Rectal smooth muscle tissue (tissue), 1 donor: ENCODE measurements around the gene FER.
"Not testable (repeated sequence)": the region's sequence is repeated elsewhere in the genome, so short reads cannot be mapped to it uniquely, and the experiment has no call there.

Experiments
- H3K27ac ChIP-seq: one replicate; pipeline ENCODE4 v1.7.0; 2013; ENCODE audit warnings: low read depth, low read length, inconsistent platforms
- H3K27me3 ChIP-seq: one replicate; pipeline ENCODE4 v1.7.0; 2013; ENCODE audit warnings: low read length; ENCODE audit not compliant: control insufficient read depth, insufficient read depth
- H3K36me3 ChIP-seq: one replicate; pipeline ENCODE4 v1.7.0; 2013; ENCODE audit warnings: low read length; ENCODE audit not compliant: control insufficient read depth, insufficient read depth
- H3K4me1 ChIP-seq: one replicate; pipeline ENCODE4 v1.7.0; 2013; ENCODE audit warnings: low read length; ENCODE audit not compliant: control insufficient read depth, insufficient read depth
- H3K4me3 ChIP-seq: one replicate; pipeline ENCODE4 v1.7.0; 2013; ENCODE audit warnings: low read length
- H3K9ac ChIP-seq: one replicate; pipeline ENCODE4 v1.7.0; 2013; ENCODE audit warnings: low read length

The FER gene

GRCh38 chr5:109168151-109168550, 420.5 kb downstream of the FER start:
- H3K4me1 ChIP-seq, result no peaks in the 10 kb centered on the region
- H3K27ac ChIP-seq, result no peak overlapping the region
- no peak overlapping the region for H3K4me3 ChIP-seq
- no peaks in the 10 kb centered on the region for H3K36me3 ChIP-seq
- no peak overlapping the region for H3K9ac ChIP-seq
- no peaks in the 10 kb centered on the region for H3K27me3 ChIP-seq

- Histone ChIP-seq H3K36me3 (no peaks in the 10 kb centered on the region), H3K4me1 (no peaks in the 10 kb centered on the region), H3K4me3 (no peak overlapping the region), H3K27me3 (no peaks in the 10 kb centered on the region), H3K27ac (no peak overlapping the region), H3K9ac (no peak overlapping the region)
Observed at GRCh38 chr5:109170629-109171350, 423.1 kb downstream of the FER start.

GRCh38 chr5:109171437-109172073, 423.9 kb downstream of the FER start:
- H3K4me1 ChIP-seq, H3K4me3 ChIP-seq, H3K27me3 ChIP-seq, H3K36me3 ChIP-seq, H3K9ac ChIP-seq, H3K27ac ChIP-seq: not testable (repeated sequence)

- no peak overlapping the region for H3K27ac ChIP-seq
- no peak overlapping the region for H3K9ac ChIP-seq
- H3K4me3 ChIP-seq, result no peak overlapping the region
Observed at GRCh38 chr5:109173036-109173794, 425.5 kb downstream of the FER start.

GRCh38 chr5:109177227-109177626, 429.5 kb downstream of the FER start:
- H3K27ac ChIP-seq, result no peak overlapping the region
- no peaks in the 10 kb centered on the region for H3K27me3 ChIP-seq
- H3K4me1 ChIP-seq, result no peaks in the 10 kb centered on the region
- no peak overlapping the region for H3K4me3 ChIP-seq
- H3K36me3 ChIP-seq, result no peaks in the 10 kb centered on the region
- H3K9ac ChIP-seq, result no peak overlapping the region

More at GRCh38 chr5:109173036-109173794, 425.5 kb downstream of the FER start:
- H3K27me3 ChIP-seq, result no peaks in the 10 kb centered on the region
- H3K4me1 ChIP-seq, result no peaks in the 10 kb centered on the region
- H3K36me3 ChIP-seq, result no peaks in the 10 kb centered on the region

GRCh38 chr5:109177782-109178181, 430.1 kb downstream of the FER start:
- no peaks in the 10 kb centered on the region for H3K27me3 ChIP-seq
- H3K27ac ChIP-seq, result no peak overlapping the region
- no peak overlapping the region for H3K9ac ChIP-seq
- H3K4me3 ChIP-seq, result no peak overlapping the region
- no peaks in the 10 kb centered on the region for H3K36me3 ChIP-seq
- H3K4me1 ChIP-seq, result no peaks in the 10 kb centered on the region

- Histone ChIP-seq H3K9ac (no peak overlapping the region), H3K4me1 (no peaks in the 10 kb centered on the region), H3K36me3 (no peaks in the 10 kb centered on the region), H3K4me3 (no peak overlapping the region), H3K27ac (no peak overlapping the region), H3K27me3 (no peaks in the 10 kb centered on the region)
Observed at GRCh38 chr5:109180668-109181067, 433.0 kb downstream of the FER start.

- Histone ChIP-seq H3K27ac (no peak overlapping the region), H3K36me3 (peaks cover 3% of the 10 kb centered on the region), H3K4me1 (no peaks in the 10 kb centered on the region), H3K4me3 (no peak overlapping the region), H3K9ac (no peak overlapping the region), H3K27me3 (no peaks in the 10 kb centered on the region)
Observed at GRCh38 chr5:109186759-109187158, 439.1 kb downstream of the FER start.

GRCh38 chr5:109191153-109191558, 443.5 kb downstream of the FER start:
- Histone ChIP-seq H3K4me1 (no peaks in the 10 kb centered on the region), H3K4me3 (no peak overlapping the region), H3K27ac (no peak overlapping the region), H3K9ac (no peak overlapping the region), H3K36me3 (peaks cover 3% of the 10 kb centered on the region), H3K27me3 (no peaks in the 10 kb centered on the region)

- Histone ChIP-seq H3K9ac (no peak overlapping the region), H3K27ac (no peak overlapping the region), H3K27me3 (no peaks in the 10 kb centered on the region), H3K4me1 (no peaks in the 10 kb centered on the region), H3K4me3 (no peak overlapping the region), H3K36me3 (peaks cover 3% of the 10 kb centered on the region)
Observed at GRCh38 chr5:109192027-109192426, 444.3 kb downstream of the FER start.

GRCh38 chr5:109192555-109193281, 445.0 kb downstream of the FER start:
- no peaks in the 10 kb centered on the region for H3K4me1 ChIP-seq

GRCh38 chr5:109195667-109196066, 448.0 kb downstream of the FER start:
- H3K27me3 ChIP-seq, result no peaks in the 10 kb centered on the region
- H3K27ac ChIP-seq, result no peak overlapping the region
- no peak overlapping the region for H3K9ac ChIP-seq
- no peaks in the 10 kb centered on the region for H3K4me1 ChIP-seq
- no peaks in the 10 kb centered on the region for H3K36me3 ChIP-seq
- H3K4me3 ChIP-seq, result no peak overlapping the region

More at GRCh38 chr5:109192555-109193281, 445.0 kb downstream of the FER start:
- Histone ChIP-seq H3K27ac (no peak overlapping the region), H3K36me3 (peaks cover 2% of the 10 kb centered on the region), H3K4me3 (no peak overlapping the region), H3K9ac (no peak overlapping the region), H3K27me3 (no peaks in the 10 kb centered on the region)
